HG03095 (cell line): ENCODE measurements around the gene OSBPL10.

Experiments used
- ATAC-seq: cut with Tn5 transposase; IDR thresholded peaks from one replicate; pipeline ENCODE4 v1.9.1; 2021; ENCODE audit warnings: moderate library complexity; ENCODE audit not compliant: unreplicated experiment

OSBPL10 gene

DNA sequence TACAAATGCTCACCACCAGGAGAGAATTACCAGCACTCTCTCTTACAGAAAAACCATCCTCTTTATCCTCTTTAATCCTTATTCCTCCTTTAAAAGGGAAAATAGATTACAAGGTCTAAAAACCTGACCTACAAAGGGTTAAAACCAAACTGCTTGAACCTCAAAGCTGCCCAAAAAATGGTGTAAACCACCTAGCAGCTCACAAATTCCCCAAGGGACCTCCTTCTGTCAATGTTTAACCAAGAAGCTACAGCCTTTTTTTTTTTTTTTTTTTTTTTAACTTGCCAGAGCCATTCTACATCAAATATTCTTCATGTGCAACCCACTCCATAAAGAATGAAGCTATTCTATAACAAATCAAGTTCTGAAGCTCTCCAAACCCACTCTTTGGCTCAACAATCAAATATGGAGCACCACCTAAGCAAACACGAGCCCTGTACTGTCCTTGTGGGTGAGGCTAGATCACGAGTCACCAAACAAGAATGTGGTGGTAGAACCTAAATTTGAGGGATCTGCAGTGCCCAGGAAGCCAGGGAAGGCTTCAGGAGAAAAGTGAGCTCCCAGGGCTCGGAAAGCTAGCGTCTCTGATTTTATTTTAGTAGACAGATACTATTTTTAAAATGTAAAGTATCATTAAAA is 20.1 kb downstream of the OSBPL10 start:
- ATAC-seq: no peak

- ATAC-seq: no peak
These were observed 20.9 kb downstream of the OSBPL10 start for GRCh38 chr3:31959951-31960792.

- ATAC-seq: no peak
These were observed 21.8 kb downstream of the OSBPL10 start for GRCh38 chr3:31959251-31959650.

DNA sequence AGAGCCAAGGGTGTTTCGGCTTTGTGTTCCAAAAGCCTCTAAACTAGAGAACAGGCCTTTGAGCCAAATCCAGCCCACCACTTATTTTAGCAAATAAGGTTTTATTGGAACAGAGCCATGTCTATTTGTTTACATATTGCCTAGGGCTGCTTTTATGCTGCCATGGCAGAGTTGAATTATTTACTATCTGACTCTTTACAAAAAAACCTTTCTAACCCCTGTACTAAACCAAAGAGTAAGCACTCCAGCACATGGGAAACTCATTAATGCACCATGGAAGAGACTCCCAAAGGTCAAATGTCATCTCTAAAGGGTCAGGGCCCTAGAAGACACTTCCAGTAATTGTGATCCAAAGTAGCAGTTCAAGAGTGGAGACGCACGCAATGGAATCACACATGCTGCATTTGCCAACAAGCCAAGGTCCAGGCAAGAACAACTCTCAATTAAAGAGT is 22.3 kb downstream of the OSBPL10 start:
- no peak for ATAC-seq

- no peak for ATAC-seq
These were observed 24.0 kb downstream of the OSBPL10 start for GRCh38 chr3:31957106-31957505.

GRCh38 chr3:31955581-31955980 is 25.5 kb downstream of the OSBPL10 start:
- ATAC-seq: no peak

DNA sequence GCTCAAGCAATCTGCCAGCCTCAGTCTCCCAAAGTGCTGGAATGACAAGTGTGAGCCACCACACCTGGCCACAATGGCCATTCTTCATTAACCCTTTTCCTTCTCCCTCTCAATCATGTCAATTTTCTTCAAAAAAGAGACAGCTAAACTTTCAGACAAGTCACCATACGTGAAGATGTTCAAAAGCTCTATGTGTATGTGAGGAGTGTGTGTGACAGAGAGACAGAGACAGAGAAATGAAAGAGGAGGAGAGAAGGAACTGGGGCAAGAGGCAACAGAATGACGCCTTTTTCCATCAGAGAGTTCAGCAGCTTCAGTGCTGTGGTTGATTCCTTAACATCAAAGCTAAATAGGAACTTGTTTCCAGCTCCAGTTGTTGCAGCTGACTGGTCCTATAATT is 27.4 kb downstream of the OSBPL10 start:
- ATAC-seq: no peak

DNA sequence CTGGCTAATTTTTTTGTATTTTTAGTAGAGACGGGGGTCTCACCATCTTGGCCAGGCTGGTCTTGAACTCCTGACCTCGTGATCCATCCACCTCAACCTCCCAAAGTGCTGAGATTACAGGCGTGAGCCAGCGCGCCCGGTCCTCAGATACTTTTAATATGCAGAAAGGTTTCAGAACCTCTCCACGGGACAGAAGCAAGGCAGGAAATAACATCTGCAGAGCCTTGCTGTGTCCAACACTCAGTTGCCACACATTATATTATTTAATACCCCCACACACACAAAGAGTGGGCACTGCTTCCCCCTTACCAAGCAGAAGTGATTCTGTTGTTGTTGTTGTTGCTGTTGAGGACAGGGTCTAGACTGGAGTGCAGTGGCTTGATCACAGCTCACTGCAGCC is 28.0 kb downstream of the OSBPL10 start:
- ATAC-seq: no peak

GRCh38 chr3:31952205-31952604 is 28.9 kb downstream of the OSBPL10 start:
- peak; percentile 86 for ATAC-seq

DNA sequence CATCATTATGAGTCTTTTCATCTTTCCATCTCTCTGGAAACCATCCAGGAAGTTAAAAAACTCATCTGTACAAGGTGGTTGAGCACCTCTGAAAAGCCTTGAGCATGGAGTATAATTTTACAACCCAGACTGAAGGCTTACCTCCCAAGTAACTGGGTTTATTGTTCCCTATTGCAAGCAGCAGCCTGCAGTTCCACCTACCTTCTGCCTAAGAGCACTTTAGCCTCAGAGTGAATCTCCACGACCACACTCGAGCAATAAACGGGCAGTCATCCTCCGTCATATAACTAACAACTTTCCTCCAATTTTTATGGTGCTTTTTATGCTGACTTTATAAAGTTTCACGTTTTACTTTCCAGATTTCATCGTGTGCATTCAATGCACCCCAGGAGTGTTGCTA is 32.8 kb downstream of the OSBPL10 start:
- no peak for ATAC-seq

- ATAC-seq: no peak
These were observed 33.4 kb downstream of the OSBPL10 start for GRCh38 chr3:31947671-31948091.

DNA sequence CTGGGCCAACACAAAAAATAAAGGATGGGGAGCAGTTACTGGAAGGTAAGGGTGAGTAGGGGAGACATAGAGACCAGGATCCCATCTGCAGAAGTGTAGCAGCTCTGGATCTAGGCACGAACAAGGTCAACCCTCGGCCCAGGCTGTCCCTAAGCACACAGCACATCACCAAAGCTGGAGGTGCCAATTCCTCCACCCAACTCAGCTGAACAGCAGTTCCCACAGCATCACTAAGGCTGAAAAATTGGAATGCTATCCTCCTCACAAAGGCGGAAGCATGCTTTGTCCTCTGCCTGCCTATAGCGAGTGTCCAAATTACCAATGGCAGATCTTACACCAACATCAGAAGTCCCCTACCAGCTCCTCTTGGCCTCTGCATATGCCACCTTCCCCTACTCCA is 33.9 kb downstream of the OSBPL10 start:
- ATAC-seq: no peak

GRCh38 chr3:31946484-31947081 is 34.5 kb downstream of the OSBPL10 start:
- peak; percentile 51 for ATAC-seq

- ATAC-seq: no peak
These were observed 35.4 kb downstream of the OSBPL10 start for GRCh38 chr3:31945738-31946052.

DNA sequence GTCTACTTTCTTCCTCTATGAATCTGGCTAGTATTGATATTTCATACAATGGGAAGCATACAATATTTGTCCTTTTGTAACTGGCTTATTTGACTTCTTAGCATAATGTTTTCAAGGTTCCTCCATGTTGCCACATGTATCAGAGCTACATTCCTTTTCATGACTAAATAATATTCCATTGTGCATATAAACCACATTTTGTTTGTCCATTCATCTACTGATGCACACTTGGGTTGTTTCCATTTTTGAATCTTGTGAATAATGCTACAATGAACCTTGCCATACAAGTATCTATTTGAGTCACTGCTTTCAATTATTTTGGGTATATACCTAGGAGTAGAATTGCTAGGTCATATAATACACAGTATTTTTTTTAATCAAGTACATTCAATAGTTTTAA is 38.0 kb downstream of the OSBPL10 start:
- ATAC-seq: no peak

GRCh38 chr3:31942446-31942845 is 38.6 kb downstream of the OSBPL10 start:
- ATAC-seq: no peak

- no peak for ATAC-seq
These were observed 43.8 kb downstream of the OSBPL10 start for GRCh38 chr3:31937225-31937624.

GRCh38 chr3:31936420-31937060 is 44.5 kb downstream of the OSBPL10 start:
- no peak for ATAC-seq

DNA sequence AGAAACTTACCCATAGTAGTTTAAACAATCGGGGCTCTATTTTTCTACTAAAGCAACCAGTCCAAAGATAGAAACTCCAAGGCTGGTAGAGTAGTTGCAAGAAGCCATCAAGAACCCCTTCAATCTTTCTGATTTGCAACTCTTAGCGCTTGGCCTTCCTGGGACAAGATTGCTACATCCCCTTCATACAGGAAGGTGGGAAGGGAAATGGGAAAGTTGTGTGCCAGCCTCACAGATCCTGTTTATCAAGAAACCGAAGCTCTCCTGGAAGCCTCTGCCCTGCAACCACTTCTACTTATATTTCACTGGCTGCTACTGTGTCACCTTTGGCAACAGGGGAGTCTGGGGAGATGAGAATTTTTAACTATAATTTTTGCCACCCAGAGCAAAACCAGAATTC is 46.2 kb downstream of the OSBPL10 start:
- no peak for ATAC-seq

GRCh38 chr3:31934018-31934417 is 47.0 kb downstream of the OSBPL10 start:
- no peak for ATAC-seq

GRCh38 chr3:31932990-31933389 is 48.1 kb downstream of the OSBPL10 start:
- no peak for ATAC-seq
